ENCODE data around the gene ASIC4. TPM values are rescaled to one million over a fixed set of nuclear protein-coding genes. Genes with fewer than 3 reads are reported as not detected.

ASIC4 gene
- total RNA-seq, 4 donors from 2014 or later, result not detected

DNA sequence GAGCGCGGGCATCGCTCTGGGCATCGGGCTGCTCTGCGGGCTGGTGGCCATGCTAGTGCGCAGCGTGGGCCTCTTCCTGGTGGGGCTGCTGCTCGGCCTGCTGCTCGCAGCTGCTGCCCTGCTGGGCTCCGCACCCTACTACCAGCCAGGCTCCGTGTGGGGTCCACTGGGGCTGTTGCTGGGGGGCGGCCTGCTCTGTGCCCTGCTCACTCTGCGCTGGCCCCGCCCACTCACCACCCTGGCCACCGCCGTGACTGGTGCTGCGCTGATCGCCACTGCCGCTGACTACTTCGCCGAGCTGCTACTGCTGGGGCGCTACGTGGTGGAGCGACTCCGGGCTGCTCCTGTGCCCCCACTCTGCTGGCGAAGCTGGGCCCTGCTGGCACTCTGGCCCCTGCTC is 33.3 kb downstream of the ASIC4 start:
- no peak overlapping the region for H3K4me3 ChIP-seq
- H3K27me3 ChIP-seq, result peaks cover 0 to 59% (median 0%) of the 10 kb centered on the region in 4 donors
- no peak for DNase-seq
- H3K9me3 ChIP-seq, result no peaks in the 10 kb centered on the region
- TF ChIP-seq, protein P1, sequence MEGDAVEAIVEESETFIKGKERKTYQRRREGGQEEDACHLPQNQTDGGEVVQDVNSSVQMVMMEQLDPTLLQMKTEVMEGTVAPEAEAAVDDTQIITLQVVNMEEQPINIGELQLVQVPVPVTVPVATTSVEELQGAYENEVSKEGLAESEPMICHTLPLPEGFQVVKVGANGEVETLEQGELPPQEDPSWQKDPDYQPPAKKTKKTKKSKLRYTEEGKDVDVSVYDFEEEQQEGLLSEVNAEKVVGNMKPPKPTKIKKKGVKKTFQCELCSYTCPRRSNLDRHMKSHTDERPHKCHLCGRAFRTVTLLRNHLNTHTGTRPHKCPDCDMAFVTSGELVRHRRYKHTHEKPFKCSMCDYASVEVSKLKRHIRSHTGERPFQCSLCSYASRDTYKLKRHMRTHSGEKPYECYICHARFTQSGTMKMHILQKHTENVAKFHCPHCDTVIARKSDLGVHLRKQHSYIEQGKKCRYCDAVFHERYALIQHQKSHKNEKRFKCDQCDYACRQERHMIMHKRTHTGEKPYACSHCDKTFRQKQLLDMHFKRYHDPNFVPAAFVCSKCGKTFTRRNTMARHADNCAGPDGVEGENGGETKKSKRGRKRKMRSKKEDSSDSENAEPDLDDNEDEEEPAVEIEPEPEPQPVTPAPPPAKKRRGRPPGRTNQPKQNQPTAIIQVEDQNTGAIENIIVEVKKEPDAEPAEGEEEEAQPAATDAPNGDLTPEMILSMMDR (IDR thresholded peaks at IDR 0.05), result no peak
- no peak for TF ChIP-seq POLR2A (IDR thresholded peaks at IDR 0.05)
- H3K27ac ChIP-seq, result no peak overlapping the region
- WGBS, 2 donors, result 93 to 100% methylated on average over 4 to 11 of the region's 26 CpGs
- peaks cover 18 to 37% (median 19%) of the 10 kb centered on the region in 3 donors for H3K4me1 ChIP-seq
- intact Hi-C loops (cut with DNase I), result no loop called here
- H3K36me3 ChIP-seq, result no peaks in the 10 kb centered on the region

DNA sequence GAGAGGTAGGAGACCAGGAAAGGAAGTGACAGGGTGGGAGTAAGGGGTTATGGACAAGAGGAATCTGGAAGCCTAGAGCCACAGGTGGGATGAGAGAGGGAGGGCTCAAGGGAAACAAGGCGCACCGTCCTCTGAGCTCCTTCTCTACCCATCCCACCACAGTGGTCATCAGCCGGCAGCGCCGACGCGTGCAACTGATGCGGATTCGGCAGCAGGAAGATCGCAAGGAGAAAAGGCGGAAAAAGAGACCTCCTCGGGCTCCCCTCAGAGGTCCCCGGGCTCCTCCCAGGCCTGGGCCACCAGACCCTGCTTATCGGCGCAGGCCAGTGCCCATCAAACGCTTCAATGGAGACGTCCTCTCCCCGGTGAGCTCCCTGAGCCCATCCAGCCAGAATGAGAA is 34.7 kb downstream of the ASIC4 start:
- no peak overlapping the region for H3K4me3 ChIP-seq
- peaks cover 0 to 72% (median 3%) of the 10 kb centered on the region in 4 donors for H3K27me3 ChIP-seq
- no peaks in the 10 kb centered on the region for H3K36me3 ChIP-seq
- no peak overlapping the region for H3K27ac ChIP-seq
- peaks cover 23 to 34% (median 24%) of the 10 kb centered on the region in 3 donors for H3K4me1 ChIP-seq
- TF ChIP-seq, protein P1 (IDR thresholded peaks at IDR 0.05), result no peak
- TF ChIP-seq POLR2A (IDR thresholded peaks at IDR 0.05), result no peak
- DNase-seq, result no peak
- H3K9me3 ChIP-seq, result no peaks in the 10 kb centered on the region
- intact Hi-C loops (cut with DNase I), result no loop called here
- WGBS, 2 donors, result 89 to 93% methylated on average over 18 of the region's 18 CpGs

DNA sequence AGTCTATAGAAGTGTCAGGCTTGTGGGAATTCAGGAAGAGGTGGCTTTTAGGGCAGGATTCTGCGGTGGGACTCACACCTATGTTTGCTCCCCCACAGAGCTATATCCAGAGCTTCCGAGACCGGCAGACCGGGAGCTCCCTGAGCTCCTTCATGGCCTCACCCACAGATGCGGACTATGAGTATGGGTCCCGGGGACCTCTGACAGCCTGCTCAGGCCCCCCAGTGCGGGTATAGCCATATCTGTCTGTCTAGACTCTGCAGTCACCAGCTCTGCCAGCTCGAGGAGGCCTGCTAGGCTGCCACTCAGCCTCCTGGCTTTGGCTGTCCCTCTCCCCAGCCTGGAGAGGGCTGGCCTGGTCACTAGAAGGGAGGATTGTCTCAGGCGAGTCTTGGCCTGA is 35.3 kb downstream of the ASIC4 start:
- Histone ChIP-seq H3K9me3 (no peaks in the 10 kb centered on the region), H3K4me1 (peaks cover 18 to 28% (median 18%) of the 10 kb centered on the region in 3 donors), H3K27ac (no peak overlapping the region), H3K36me3 (no peaks in the 10 kb centered on the region), H3K27me3 (peaks cover 0 to 79% (median 3%) of the 10 kb centered on the region in 4 donors), H3K4me3 (no peak overlapping the region)
- DNase-seq, result no peak
- WGBS, 2 donors, result 88% methylated on average over 7 of the region's 9 CpGs; no CpG with 5 or more reads in 1 of the 2 donors
- TF ChIP-seq POLR2A (IDR thresholded peaks at IDR 0.05), result no peak
- TF ChIP-seq, protein P1 (IDR thresholded peaks at IDR 0.05), result no peak
- intact Hi-C loops (cut with DNase I), result no loop called here

DNA sequence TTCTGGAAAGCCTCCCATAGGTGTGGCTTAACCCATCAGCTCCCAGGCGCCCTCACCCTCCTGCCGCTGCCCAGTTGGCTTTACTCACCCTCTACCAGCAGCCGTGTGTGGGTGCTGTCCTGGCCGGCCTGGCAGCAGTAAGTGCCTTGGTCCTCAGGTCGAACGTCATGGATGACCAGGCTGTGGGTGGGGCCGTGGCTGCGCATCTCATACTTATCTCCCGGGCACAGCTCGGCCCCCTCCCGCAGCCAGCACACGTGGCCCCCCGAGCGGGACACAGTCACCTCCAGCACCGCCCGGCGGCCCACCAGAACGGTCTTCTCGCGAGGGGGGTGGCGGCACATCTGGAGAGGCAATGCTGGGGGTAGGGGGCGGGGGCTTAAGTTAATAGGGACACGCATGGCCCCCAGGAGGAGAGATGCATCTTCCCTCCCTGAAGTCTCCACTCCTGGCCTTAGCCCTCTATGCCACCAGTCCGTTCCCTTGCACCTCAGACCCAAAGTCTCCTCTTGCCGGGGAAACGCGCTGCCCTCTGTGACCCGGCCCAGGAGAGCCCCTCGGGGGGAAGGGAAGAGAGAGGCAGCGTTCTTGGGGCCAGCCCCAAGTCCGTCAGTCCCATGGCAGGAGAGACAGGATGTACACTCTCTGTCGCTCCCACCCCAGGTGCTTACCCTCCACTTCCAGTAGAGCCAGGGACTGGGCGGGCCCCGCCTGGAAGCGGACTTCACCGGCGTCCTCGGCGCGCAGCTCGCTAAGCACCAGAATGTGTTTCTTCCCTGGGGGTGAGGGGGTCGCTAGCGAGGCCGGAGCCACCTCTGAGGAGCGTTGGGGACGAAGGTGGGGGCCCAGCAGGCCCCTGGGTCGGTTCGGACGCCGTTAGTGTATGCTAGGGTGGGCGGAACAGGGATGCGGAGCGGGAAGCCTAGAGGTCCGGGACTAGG is 37.4 kb downstream of the ASIC4 start:
- peaks cover 0 to 66% (median 3%) of the 10 kb centered on the region in 4 donors for H3K27me3 ChIP-seq
- no peaks in the 10 kb centered on the region for H3K9me3 ChIP-seq
- H3K27ac ChIP-seq, result peak overlapping the region; percentile 35 to 86 (median 66)
- peaks cover 0 to 4% (median 0%) of the 10 kb centered on the region in 3 donors for H3K36me3 ChIP-seq
- peaks cover 17 to 25% (median 18%) of the 10 kb centered on the region in 3 donors for H3K4me1 ChIP-seq
- WGBS, 2 donors, result no CpG with 5 or more reads among the region's 54 CpGs
- H3K4me3 ChIP-seq, result peak overlapping the region; percentile 50 to 81 (median 60)
- intact Hi-C loops (cut with DNase I), result no loop called here
- no peak for DNase-seq
- TF ChIP-seq, protein P1 (IDR thresholded peaks at IDR 0.05), result no peak
- TF ChIP-seq POLR2A (IDR thresholded peaks at IDR 0.05), result no peak
